Left colon (tissue), 2 donors: ENCODE measurements around the gene SPTSSA. TPM values are rescaled to one million over a fixed set of nuclear protein-coding genes. Genes with fewer than 3 reads are reported as not detected.
"Not testable (repeated sequence)": the region's sequence is repeated elsewhere in the genome, so short reads cannot be mapped to it uniquely, and the experiment has no call there.

Experiments
- ATAC-seq: fragments of 200-7000 bp; cut with Tn5 transposase; one replicate; pipeline ENCODE4 v1.9.1; 2020; ENCODE audit warnings: mild to moderate bottlenecking, moderate library complexity
- DNase-seq, 2 donors: peaks; one replicate each; pipeline ENCODE4 v3.0.0-alpha.2; 2020
- intact Hi-C, 2 donors: fragments of 100-400 bp; cut with DNase I in 1 of 2; cut with micrococcal nuclease in 1 of 2; formaldehyde crosslinking; loops; one replicate each; pipeline versions ENCODE4 v1.11.2 to v1.14.0; 2022; cut with DNase I, micrococcal nuclease
- long read RNA-seq: library from polyadenylated mRNA; unstranded; transcript quantifications from one replicate; pipeline ENCODE4 v2.0.0, GENCODE V29; 2021
- total RNA-seq, 2 donors: library from RNA; stranded (reverse); fragmentation: NEBNext Ultra II Directional; extraction: Animal tissue kit (Norgen Biotek cat#: 25700); gene quantifications; one replicate each; pipeline ENCODE4 v1.2.1, GENCODE V29; 2021
- donor health status: DM: no; HTN: no; CAD: no.
- donor health status: DM: yes; HTN: yes; CAD: no.

SPTSSA gene, protein sequence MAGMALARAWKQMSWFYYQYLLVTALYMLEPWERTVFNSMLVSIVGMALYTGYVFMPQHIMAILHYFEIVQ
- total RNA-seq = 10 to 100 TPM; 47.4 to 59.1 TPM
- long read RNA-seq, partial matches to known transcripts = 0 of 7 reads
- long read RNA-seq, other reads (novel, unspliced or antisense) = 4 of 7 reads

DNA sequence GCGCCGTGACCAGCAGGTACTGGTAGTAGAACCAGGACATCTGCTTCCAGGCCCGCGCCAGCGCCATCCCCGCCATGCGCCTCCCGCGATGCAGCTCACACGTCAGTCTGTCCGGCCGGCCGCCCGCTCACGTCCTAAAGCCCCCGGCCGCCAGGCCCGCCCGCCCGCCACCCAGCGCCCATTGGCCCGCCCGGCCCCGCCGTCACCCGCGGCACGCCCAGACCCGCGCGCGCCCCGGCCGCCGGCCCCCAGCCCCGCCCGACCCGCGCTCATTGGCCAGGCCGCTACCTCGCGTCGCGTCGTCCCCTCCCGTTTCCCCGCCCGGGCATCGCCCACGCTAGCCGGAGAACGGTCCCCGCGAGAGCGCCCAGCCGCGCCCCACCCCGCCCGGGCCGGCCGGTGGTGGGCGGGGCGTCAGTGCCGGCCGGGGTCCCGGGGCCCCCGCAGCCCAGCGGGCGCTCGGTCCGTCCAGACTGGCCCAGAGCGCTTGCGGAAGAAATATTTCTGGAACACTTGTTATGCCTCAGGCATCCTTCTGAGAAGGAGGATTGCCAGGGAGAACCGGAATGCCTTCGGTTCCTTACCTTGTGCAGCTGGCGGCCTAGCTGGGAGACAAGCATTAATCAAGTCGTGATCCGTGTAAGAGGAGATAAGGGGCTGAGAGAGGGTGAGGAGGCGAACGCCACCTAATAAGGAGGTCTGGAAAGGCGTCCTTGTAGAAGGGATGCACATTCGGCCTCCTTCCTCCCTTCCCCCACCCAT, at the start of gene SPTSSA:
TSS of gene SPTSSA (minus strand) at position 109 of the 762 bp plus-strand sequence. CDS start at position 76, 33 bp downstream.
- ATAC-seq = peak; percentile 87

DNA sequence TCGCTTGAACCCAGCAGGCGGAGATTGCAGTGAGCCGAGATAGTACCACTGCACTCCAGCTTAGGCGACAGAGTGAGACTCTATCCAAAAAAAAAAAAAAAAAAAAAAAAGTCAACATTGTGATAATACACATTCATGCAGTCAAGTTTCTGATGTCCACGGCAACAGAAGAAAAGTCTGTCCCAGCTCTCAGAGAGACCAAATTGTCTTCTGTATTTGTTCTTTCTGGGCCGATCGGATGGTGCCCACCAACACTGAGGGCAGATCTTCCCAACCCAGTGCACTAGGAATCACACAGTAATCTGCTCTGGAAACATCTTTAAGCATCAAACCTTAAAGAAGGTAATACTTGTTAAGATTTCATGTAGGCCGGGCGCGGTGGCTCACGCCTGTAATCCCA, 45.8 kb upstream of the SPTSSA start:
- ATAC-seq (no peak), DNase-seq (no peak)
- intact Hi-C loops = no loop called here

More for the DNA sequence above, at the start of gene SPTSSA:
- intact Hi-C loops = no loop called here
- peak; percentile 94 to 95 for DNase-seq

DNA sequence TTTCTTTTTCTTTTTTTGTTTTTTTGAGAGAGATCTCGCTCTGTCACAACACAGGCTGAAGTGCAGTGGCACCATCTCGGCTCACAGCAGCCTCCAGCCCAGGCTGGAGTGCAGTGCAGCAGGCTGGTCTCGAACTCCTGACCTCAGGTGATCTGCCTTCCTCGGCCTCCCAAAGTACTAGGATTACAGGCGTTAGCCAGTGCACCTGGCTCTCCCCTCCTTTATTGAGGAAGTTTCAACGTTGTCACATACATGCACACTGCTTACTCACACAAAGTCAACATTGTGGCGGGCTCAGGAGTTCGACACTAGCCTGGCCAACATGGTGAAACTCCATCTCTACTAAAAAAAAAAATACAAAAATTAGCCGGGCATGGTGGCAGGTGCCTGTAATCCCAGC, 45.4 kb upstream of the SPTSSA start:
- DNase-seq = peak in 1 of 2 donors; percentile 59
- intact Hi-C loops = no loop called here
- ATAC-seq = no peak

DNA sequence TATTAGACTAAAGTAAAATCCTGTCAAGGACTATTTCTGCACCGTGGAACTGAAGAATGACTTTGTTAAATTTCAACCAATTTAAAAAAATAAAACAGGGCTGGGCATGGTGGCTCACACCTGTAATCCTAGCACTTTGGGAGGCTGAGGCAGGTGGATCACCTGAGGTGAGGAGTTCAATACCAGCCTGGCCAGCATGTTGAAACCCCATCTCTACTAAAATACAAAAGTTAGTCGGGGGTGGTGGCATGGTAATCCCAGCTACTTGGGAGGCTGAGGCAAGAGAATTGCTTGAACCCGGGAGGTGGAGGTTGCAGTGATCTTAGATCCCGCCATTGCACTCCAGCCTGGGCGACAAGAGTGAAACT, 43.1 kb upstream of the SPTSSA start:
- DNase-seq, intact Hi-C loops, ATAC-seq: not testable (repeated sequence)

DNA sequence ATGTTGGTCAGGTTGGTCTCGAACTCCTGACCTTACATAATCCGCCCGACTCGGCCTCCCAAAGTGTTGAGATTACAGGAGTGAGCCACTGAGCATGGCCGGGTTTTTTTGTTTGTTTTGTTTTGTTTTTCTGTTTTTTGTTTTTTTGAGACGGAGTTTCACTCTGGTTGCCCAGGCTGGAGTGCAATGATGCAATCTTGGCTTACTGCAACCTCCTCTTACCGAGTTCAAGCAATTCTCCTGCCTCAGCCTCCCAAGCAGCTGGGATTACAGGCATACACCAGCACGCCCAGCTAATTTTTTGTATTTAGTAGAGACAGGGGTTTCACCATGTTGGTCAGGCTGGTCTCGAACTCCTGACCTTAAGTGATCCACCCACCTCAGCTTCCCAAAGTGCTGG, 42.0 kb upstream of the SPTSSA start:
- intact Hi-C loops, ATAC-seq, DNase-seq: not testable (repeated sequence)

DNA sequence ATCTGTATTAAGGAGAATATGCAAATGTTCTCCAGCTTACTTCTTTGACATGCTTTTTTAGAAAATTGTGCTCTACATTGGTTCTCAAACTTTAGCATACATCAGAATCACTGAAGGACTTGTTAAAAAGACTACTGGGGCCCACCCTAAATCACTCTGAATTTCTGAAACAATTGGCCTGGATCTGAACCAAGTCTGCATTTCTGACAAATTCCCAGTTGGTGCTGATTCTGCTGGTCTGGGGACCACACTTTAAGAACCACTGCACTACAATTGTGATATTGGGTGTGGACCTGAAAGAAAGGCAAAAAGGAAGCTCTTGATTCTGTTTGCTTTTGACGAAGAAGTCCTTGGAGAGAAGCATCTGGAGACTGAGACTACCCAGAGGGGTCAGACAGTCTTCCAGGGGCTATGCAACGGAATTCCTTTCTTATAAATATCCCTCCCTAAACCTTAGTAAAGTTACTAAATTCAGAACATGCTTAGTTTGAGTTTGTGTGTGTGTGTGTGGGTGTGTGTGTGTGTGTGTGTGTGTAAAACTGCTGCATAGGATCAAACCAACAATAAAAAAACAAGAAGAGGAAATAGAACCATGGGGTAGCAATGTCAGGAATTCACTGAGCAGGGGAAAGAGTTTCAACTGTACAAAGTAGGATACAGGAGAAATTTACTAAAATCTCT, 40.6 kb upstream of the SPTSSA start:
- intact Hi-C loops = no loop called here
- DNase-seq (no peak), ATAC-seq (no peak)

DNA sequence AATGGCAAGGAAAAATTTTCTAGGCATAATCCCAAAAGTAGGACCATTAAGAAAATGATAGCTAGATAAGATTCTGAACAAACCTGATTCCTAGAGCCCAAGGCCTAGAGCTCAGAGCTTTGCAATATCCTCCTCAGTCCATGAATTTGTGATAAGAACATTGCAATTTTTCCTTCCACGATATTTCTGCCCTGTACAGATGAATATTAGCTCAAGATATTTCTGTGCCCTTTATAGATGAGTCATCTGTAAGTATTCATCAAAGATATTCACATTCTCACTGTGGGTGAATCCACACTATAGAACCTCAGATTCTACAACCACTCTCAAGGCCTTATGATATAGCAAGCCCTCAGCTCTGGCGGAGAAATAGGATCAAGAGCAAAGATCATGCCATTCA, 40.0 kb upstream of the SPTSSA start:
- intact Hi-C loops = no loop called here
- no peak for ATAC-seq
- DNase-seq = no peak

DNA sequence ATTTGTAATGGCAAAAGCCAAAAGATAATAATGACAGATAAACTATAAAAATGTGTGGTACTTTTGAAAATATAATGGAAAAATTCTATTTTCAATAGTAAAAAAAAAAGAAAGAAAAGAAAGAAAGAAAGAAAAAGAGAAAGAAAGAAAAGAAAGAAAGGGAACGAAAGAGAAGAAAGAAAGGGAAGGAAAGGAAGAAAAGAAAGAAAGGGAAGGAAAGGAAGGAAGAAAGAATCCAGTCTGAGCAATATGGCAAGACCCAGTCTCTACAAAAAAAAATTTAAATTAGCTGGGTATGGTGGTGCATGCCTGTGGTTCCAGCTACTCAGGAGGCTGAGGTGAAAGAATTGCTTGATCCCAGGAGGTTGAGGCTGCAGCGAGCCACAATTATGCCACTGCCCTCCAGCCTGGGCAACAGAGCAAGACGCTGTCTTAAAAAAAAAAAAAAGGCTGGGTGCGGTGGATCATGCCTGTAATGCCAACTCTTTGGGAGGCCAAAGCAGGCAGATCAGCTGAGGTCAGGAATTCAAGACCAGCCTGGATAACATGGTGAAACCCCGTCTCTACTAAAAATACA, 39.1 kb upstream of the SPTSSA start:
- ATAC-seq (no peak), DNase-seq (no peak)
- intact Hi-C loops = no loop called here

DNA sequence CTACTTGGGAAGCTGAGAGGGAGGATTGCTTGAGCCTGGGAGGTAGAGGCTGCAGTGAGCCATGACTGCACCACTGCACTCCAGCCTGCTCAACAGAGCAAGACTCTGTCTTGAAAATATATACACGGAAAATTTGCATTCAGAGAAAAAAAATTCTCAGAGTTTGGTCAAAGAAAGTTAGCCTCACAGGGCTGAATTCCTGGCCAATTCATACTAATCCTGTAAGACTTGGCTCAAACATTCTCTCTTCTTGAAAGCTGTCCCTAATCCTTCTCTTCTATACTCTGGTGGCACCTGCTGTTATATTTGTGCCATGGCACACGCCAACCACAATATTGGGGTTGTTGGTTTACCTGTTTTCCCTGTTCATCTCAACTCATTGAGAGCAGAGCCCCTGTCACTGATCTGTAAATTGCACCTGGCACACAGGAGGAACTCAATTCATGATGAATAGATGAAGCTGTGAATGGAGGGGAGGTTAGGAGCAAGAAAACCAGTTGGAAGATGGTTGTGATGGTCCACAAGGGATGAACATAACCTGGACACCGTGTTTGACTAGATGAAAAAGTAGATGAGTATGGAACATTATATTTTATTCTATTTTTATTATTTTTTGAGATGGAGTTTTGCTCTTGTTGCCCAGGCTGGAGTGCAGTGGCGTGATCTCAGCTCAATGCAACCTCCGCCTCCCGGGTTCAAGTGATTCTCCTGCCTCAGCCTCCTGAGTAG, 36.8 kb upstream of the SPTSSA start:
- peak; percentile 44 for DNase-seq
- intact Hi-C loops = no loop called here

DNA sequence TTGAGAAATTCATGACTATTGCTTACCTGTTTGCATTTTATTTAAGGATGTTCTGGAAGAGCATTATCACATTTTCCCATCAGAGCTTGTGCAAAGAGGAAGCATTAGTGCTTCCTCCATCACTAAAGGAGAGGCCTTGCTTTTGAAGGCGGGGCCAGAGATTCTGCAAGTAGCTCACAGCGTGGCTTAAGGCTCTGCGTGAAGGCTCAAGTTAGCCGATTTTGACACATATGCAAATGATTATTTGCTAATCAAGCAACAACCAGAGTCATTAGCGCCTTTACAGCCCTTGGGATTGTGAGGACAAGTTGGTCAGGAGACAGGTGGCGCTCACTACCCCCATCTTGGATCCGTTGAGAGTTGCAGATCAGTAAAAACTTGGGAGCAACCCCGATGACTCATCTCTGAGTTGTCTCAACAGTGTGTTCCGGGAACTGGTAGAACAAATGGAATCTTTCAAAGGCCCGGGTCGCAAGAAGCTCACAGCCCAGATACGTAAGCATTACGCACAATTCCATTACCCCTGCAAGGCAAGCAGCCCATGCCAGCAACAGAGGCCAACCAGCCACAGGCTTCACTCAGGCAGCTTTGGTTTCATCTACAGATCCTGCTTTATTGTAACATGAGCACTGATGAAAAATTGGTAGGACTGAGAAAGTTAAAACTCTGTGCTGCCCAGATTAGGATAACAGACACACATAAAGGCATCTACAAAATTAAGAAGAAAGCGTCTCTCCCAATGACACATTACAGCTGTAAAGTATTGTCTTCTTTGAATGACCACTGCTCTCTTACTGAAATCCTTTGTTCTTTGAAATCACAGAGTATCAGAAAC, 34.9 kb upstream of the SPTSSA start:
- ATAC-seq = peak; percentile 74
- DNase-seq = peak; percentile 55 to 85
- intact Hi-C loops = no loop called here

More for the DNA sequence above, 36.8 kb upstream of the SPTSSA start:
- ATAC-seq = peak; percentile 71

DNA sequence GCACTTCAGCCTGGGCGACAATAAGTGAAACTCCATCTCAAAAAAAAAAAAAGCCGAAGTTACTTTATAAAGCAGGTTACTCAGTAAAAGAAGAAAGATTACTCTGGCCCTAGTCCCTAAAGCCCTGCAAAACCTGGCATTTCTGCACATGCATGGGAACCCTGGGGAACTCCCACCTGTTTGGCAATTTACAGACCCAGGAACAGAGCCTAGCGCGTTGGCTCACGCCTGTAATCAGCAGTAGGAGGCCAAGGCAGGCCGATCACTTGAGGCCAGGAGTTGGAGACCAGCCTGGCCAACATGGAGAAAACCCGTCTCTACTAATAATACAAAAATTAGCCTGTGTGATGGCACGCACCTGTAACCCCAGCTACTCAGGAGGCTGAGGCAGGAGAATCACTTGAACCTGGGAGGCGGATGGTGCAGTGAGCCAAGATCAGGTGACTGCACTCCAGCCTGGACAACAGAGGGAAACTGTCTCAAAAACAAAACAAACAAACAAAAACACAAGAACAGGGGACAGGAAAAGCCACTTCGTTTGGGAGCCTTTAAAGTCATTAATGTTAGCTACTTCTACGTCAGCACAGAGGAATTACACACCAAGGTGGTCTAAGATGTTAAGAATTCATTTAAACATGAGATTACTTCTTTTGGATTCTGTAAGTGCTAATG, 34.1 kb upstream of the SPTSSA start:
- intact Hi-C loops = no loop called here

DNA sequence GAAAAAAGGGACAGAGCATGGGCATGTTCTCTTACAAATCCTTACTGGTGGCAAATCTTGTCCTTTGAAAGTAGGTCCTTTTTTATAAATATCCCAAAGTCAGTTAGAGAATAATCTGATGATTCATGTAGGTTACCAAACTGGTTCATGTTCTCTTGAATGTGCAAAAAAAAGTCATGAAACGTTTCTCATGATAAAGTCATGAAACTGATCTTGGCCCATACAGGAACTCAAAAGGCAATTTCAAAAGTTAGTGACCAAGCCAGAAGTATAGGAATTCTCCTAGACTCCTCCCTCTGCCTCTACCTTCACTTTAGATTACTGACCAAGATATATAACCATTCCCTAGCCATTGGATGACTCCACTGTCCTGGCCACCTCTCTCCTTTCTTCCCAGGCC, 27.3 kb upstream of the SPTSSA start:
- DNase-seq (no peak), ATAC-seq (no peak)
- intact Hi-C loops = no loop called here

More for the DNA sequence above, 34.1 kb upstream of the SPTSSA start:
- ATAC-seq (no peak), DNase-seq (no peak)

DNA sequence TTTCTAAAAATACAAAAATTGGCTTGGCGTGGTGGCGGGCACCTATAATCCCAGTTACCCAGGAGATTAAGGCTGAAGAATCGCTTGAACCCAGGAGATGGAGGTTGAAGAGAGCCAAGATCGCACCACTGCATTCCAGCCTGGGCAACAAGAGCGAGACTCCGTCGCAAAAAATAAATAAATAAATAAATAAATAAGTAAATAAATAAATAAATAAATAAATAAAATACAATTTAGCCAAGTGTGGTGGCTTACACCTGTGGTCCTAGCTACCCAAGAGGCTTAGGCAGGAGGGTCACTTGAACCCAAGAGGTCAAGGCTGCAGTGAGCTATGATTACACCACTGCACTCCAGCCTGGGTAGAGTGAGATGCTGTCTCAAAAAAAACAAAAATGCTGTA, 26.5 kb upstream of the SPTSSA start:
- DNase-seq (no peak), ATAC-seq (no peak)
- intact Hi-C loops = no loop called here

DNA sequence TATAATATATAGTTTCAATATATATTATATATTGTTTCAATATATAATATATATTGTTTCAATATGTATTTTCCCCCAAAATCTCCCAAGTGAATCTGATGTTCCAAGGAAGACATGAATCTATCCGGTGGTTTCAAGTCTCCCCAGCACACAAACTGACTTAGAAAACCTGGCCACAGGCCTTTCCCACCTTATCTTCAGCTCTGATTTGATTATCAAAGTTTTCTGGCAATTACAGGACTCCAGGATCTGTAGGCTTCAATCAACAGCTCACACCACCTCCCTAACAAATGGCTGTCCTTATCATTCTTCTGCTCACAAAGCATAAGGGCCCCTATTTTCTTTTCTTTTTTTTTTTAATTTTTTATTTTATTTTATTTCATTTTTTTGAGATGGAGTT, 22.7 kb upstream of the SPTSSA start:
- intact Hi-C loops = no loop called here
- no peak for ATAC-seq
- no peak for DNase-seq

DNA sequence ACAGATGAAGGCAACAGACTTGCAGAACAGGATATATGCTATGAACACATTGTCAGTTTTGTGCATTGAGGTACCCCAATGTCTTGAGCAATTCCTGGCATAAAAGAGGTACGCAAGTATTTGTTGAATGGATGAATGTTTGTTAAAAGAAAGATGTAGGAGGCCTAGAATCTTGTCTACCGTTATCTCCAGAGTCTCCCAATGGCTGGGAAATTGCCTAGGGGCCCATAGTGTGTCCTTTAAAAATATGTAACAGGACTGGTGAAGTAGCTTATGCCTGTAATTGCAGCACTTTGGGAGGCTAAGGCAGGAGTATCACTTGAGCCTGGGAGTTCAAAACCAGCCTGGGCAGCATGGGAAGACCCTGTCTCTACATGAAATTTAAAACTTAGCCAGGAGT, 20.4 kb upstream of the SPTSSA start:
- intact Hi-C loops = no loop called here
- ATAC-seq = no peak
- no peak for DNase-seq

DNA sequence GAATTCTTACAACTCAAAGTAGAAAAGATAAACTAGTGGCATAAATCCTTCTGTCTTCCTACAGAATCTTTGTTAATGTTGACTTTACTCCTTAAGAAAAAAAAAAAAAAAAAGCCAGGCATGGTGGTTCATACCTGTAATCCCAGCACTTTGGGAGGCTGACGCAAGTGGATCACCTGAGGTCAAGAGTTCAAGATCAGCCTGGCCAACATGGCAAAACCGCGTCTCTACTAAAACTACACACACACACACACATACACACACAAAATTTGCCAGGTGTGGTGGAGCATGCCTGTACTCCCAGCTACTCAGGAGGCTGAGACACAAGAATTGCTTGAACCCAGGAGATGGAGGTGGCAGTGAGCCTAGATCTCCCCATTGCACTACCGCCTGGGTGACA, 17.7 kb upstream of the SPTSSA start:
- ATAC-seq = no peak

DNA sequence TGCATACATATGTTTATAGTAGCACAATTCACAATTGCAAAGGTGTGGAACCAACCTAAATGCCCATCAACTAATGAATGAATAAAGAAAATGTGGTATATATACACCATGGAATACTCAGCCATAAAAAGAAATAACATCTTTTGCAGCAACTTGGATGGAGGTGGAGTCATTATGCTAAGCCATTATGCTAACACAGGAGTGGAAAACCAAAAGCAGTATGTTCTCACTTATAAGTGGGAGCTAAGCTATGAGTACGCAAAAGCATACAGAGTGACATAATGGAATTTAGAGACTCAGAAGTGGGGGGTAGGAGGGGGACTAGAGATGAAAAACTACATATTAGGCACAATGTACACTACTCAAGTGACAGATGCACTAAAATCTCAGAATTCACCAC, 16.2 kb upstream of the SPTSSA start:
- intact Hi-C loops = no loop called here
- DNase-seq (no peak), ATAC-seq (no peak)

More for the DNA sequence above, 17.7 kb upstream of the SPTSSA start:
- no peak for DNase-seq
- intact Hi-C loops = no loop called here

DNA sequence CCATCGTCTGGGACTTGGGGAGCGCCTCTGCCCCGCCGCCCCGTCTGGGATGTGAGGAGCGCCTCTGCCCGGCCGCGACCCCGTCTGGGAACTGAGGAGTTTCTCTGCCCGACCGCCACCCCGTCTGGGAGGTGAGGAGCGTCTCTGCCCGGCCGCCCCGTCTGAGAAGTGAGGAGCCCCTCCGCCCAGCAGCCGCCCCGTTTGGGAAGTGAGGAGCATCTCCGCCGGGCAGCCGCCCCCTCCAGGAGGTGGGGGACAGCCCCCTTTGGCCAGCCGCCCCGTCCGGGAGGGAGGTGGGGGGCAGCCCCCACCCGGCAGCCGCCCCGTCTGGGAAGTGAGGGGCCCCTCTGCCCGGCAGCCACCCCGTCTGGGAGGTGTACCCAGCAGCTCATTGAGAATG, 14.0 kb upstream of the SPTSSA start:
- ATAC-seq, intact Hi-C loops, DNase-seq: not testable (repeated sequence)
